IMR-90 (cell line): Measurements from ENCODE around the gene CACNA1I. TPM values are rescaled to one million over a fixed set of nuclear protein-coding genes. Genes with fewer than 3 reads are reported as not detected.

Source experiments
- ATAC-seq: fragments of 200-7000 bp; cut with Tn5 transposase; 2 replicates; pipeline ENCODE4 v1.9.1; 2020; ENCODE audit warnings: low read depth, mild to moderate bottlenecking, moderate library complexity
- BruUV-seq: library from RNA; stranded (reverse); fragments of 400-500 nt; replicated peaks from 2 replicates; lab custom pipeline; 2021; lab: Mats Ljungman, UMichigan
- CTCF ChIA-PET: fragments of 300-600 bp; formaldehyde crosslinking; extraction: SDS; loops from one replicate; lab custom pipeline; 2021; ENCODE audit warnings: antibody characterized with exemption; lab: Yijun Ruan, JAX
- POLR2A ChIA-PET: fragments of 300-600 bp; sonication (Branson Sonifier 250); formaldehyde crosslinking; loops from one replicate; lab custom pipeline; 2022; ENCODE audit warnings: antibody characterized with exemption; ENCODE audit not compliant: unreplicated experiment; lab: Charles Lee
- DNase-seq: peaks from one replicate; pipeline ENCODE4 v3.0.0; 2013
- H2AFZ ChIP-seq: replicated peaks from 2 replicates; pipeline ENCODE3; 2013; ENCODE audit warnings: low read length, mild to moderate bottlenecking; ENCODE audit not compliant: poor library complexity
- H2AK5ac ChIP-seq: 2 replicates; pipeline ENCODE4 v1.6.1; 2013; ENCODE audit warnings: low read depth, low read length, inconsistent platforms
- H2AK9ac ChIP-seq: replicated peaks from 2 replicates; pipeline ENCODE3; 2013; ENCODE audit warnings: mild to moderate bottlenecking, low read depth, low read length, moderate library complexity; ENCODE audit not compliant: poor library complexity
- H2BK120ac ChIP-seq: 2 replicates; pipeline ENCODE4 v1.6.1; 2013; ENCODE audit warnings: low read depth, low read length, inconsistent platforms
- H2BK15ac ChIP-seq: 3 replicates; pipeline ENCODE4 v1.6.1; 2013; ENCODE audit warnings: low read depth, low read length, inconsistent platforms
- H2BK20ac ChIP-seq: 2 replicates; pipeline ENCODE4 v1.6.1; 2013; ENCODE audit warnings: low read depth, mild to moderate bottlenecking, inconsistent platforms, low read length, moderate library complexity
- H2BK5ac ChIP-seq: 2 replicates; pipeline ENCODE4 v1.6.1; 2013; ENCODE audit warnings: mild to moderate bottlenecking, low read depth, low read length, inconsistent platforms; ENCODE audit not compliant: poor library complexity, severe bottlenecking
- H3K14ac ChIP-seq: replicated peaks from 2 replicates; pipeline ENCODE4 v1.6.1; 2013; ENCODE audit warnings: low read depth, low read length, inconsistent platforms
- H3K18ac ChIP-seq: 2 replicates; pipeline ENCODE4 v1.6.1; 2013; ENCODE audit warnings: low read depth, low read length, control low read depth
- H3K23ac ChIP-seq: 2 replicates; pipeline ENCODE4 v1.6.1; 2013; ENCODE audit warnings: low read depth, low read length, inconsistent platforms
- H3K27ac ChIP-seq: 2 replicates; pipeline ENCODE4 v1.5.1; 2013; ENCODE audit warnings: mild to moderate bottlenecking, control low read depth, low read length; ENCODE audit not compliant: insufficient read depth
- H3K27me3 ChIP-seq: 2 replicates; pipeline ENCODE4 v1.6.1; 2013; ENCODE audit warnings: low read length; ENCODE audit not compliant: control insufficient read depth, insufficient read depth
- H3K36me3 ChIP-seq: 2 replicates; pipeline ENCODE4 v1.6.1; 2013; ENCODE audit warnings: low read length, mixed read lengths; ENCODE audit not compliant: control insufficient read depth, insufficient read depth
- H3K4ac ChIP-seq: 2 replicates; pipeline ENCODE4 v1.6.1; 2013; ENCODE audit warnings: low read depth, low read length, inconsistent platforms
- H3K4me1 ChIP-seq: 2 replicates; pipeline ENCODE4 v1.6.1; 2013; ENCODE audit warnings: low read length, mixed read lengths; ENCODE audit not compliant: control insufficient read depth, insufficient read depth
- H3K4me2 ChIP-seq: 2 replicates; pipeline ENCODE4 v1.6.1; 2013; ENCODE audit warnings: low read depth, mild to moderate bottlenecking, control low read depth, low read length, moderate library complexity
- H3K4me3 ChIP-seq: 2 replicates; pipeline ENCODE4 v1.5.1; 2013; ENCODE audit warnings: low read depth, mild to moderate bottlenecking, control low read depth, low read length, moderate library complexity; ENCODE audit not compliant: insufficient read depth
- H3K56ac ChIP-seq: 2 replicates; pipeline ENCODE4 v1.6.1; 2013; ENCODE audit warnings: low read length, inconsistent platforms; ENCODE audit not compliant: insufficient read depth; ENCODE audit errors: extremely low read depth
- H3K79me1 ChIP-seq, 2 experiments: 2 replicates each; pipeline ENCODE4 v1.6.1; 2013; ENCODE audit warnings: low read length in 2 of 2, inconsistent platforms in 1 of 2, low read depth in 1 of 2
- H3K9ac ChIP-seq: 2 replicates; pipeline ENCODE4 v1.6.1; 2013; ENCODE audit warnings: low read depth, low read length, control low read depth
- H3K9me1 ChIP-seq: 2 replicates; pipeline ENCODE4 v1.6.1; 2013; ENCODE audit warnings: low read length, inconsistent platforms; ENCODE audit not compliant: insufficient read depth
- H3K9me3 ChIP-seq: 2 replicates; pipeline ENCODE4 v1.6.1; 2013; ENCODE audit warnings: low read length; ENCODE audit not compliant: control insufficient read depth, insufficient read depth
- H4K20me1 ChIP-seq: 2 replicates; pipeline ENCODE4 v1.6.1; 2013; ENCODE audit warnings: low read length, inconsistent platforms; ENCODE audit not compliant: insufficient read depth
- H4K5ac ChIP-seq: 2 replicates; pipeline ENCODE4 v1.6.1; 2013; ENCODE audit warnings: mild to moderate bottlenecking, low read depth, low read length, control low read depth
- H4K8ac ChIP-seq, 2 experiments: 2 replicates each; pipeline ENCODE4 v1.6.1; 2013; ENCODE audit warnings: low read depth in 2 of 2, low read length in 2 of 2, control low read depth in 1 of 2, inconsistent platforms in 1 of 2
- H4K91ac ChIP-seq: 2 replicates; pipeline ENCODE4 v1.6.1; 2013; ENCODE audit warnings: low read depth, low read length, inconsistent platforms; ENCODE audit not compliant: insufficient read depth
- BHLHE40 ChIP-seq: fragments of 150-350 bp; IDR thresholded peaks from 2 replicates; pipeline ENCODE4 v1.6.1; 2016; ENCODE audit warnings: mild to moderate bottlenecking, low read depth, low read length
- FOS ChIP-seq: fragments of 150-350 bp; IDR thresholded peaks from 2 replicates; pipeline ENCODE4 v1.6.1; 2016; ENCODE audit warnings: low read depth, low read length
- MAFK ChIP-seq: IDR thresholded peaks from 2 replicates; pipeline ENCODE4 v1.6.1; 2012; ENCODE audit warnings: low read depth, low read length, improper control_type of control experiment
- POLR2A ChIP-seq: IDR thresholded peaks from 2 replicates; pipeline ENCODE4 v1.6.1; 2012; ENCODE audit warnings: mild to moderate bottlenecking, low read depth, low read length
- RAD21 ChIP-seq: IDR thresholded peaks from 2 replicates; pipeline ENCODE4 v1.6.1; 2012; ENCODE audit warnings: low read length, improper control_type of control experiment
- RFX5 ChIP-seq: IDR thresholded peaks from 2 replicates; pipeline ENCODE4 v1.8.0; 2012; ENCODE audit warnings: low read depth, mild to moderate bottlenecking, low read length, moderate library complexity
- SMC3 ChIP-seq: fragments of 150-350 bp; IDR thresholded peaks from 2 replicates; pipeline ENCODE4 v1.6.1; 2016; ENCODE audit warnings: low read depth, mild to moderate bottlenecking, antibody characterized with exemption, low read length, moderate library complexity
- WGBS, 2 experiments: methylation state at CpG; one replicate each; pipeline versions ENCODE4 v1.1.5 to v1.1.7; 2013; ENCODE audit warnings: missing lambda C conversion rate in 2 of 2; ENCODE audit not compliant: insufficient read length in 1 of 2; ENCODE audit errors: extremely low coverage in 2 of 2; 5-methylcytosine and 5-hydroxymethylcytosine counted together
- dilution Hi-C: fragments of 300-500 bp; cut with HindIII; formaldehyde crosslinking; loops from one replicate; pipeline ENCODE4 v1.14.3; 2018; ENCODE audit warnings: low sequenced_read_pairs; ENCODE audit not compliant: unreplicated experiment
- in situ Hi-C: fragments of 300-500 bp; cut with MboI; formaldehyde crosslinking; loops from 3 replicates; pipeline ENCODE4 v1.14.3; 2019; ENCODE audit warnings: low sequenced_read_pairs, inconsistent platforms, mixed read lengths
- intact Hi-C: fragments of 100-400 bp; cut with micrococcal nuclease; formaldehyde crosslinking; loops from 2 replicates; pipeline ENCODE4 v1.10.0; 2022
- polyA plus RNA-seq, 3 experiments: library from polyadenylated mRNA; depleted of rRNA; stranded (reverse); fragments of >200 nt; gene quantifications; 2 replicates each; pipeline ENCODE4 v1.2.3, GENCODE V29; 2012; ENCODE audit warnings: low replicate concordance in 1 of 3
- total RNA-seq: library from RNA; depleted of rRNA; stranded (reverse); fragments of >200 nt; gene quantifications from 2 replicates; pipeline ENCODE4 v1.2.3, GENCODE V29; 2012
- TF ChIP-seq, protein P1 (sequence below): fragments of 150-350 bp; IDR thresholded peaks from 2 replicates; pipeline ENCODE4 v1.6.1; 2017; ENCODE audit warnings: mild to moderate bottlenecking, antibody characterized with exemption, low read length, low read depth

CACNA1I gene
- total and polyA plus RNA-seq, 2 of the 4 experiments (the other 2 are of a cell fraction) = under 0.01 to 0.02 TPM

DNA sequence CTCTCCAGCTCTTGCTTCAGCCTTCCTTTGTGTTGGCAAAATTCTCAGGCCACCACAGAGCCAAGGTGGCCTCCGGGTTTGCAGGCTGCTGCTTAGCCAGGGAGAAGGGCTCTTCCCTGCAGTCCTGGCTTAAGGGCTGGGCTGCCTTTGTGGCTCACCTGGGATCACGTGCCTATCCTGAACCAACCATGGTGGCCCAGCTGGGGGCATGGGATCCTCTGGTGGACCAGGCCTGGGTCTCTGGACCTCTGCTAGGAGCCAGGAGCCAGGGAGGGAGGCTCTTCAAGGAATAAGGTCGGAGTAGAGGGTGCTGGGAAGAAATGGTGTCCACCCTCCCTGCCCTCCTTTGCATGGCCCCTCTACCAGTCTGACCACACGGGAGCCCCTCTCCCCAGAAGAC lies 43.9 kb downstream of the CACNA1I start:
- BruUV-seq = no TSS peak
- no peak overlapping the region for H2AFZ ChIP-seq
- H3K27ac ChIP-seq = no peak overlapping the region
- no peaks in the 10 kb centered on the region for H3K79me1 ChIP-seq
- in situ Hi-C loops (no loop called here), intact Hi-C loops (no loop called here), dilution Hi-C loops (no loop called here)
- WGBS, 2 experiments = no CpG with 5 or more reads among the region's 4 CpGs
- peaks cover 56% of the 10 kb centered on the region for H3K27me3 ChIP-seq
- no peak overlapping the region for H2AK5ac ChIP-seq
- 0 out of 2 replicates have a peak, but pooled peaks cover 5% of the 10 kb centered on the region for H3K9me1 ChIP-seq
- no peak overlapping the region for H3K18ac ChIP-seq
- no peaks in the 10 kb centered on the region for H3K36me3 ChIP-seq
- H3K4me2 ChIP-seq = no peak overlapping the region
- ATAC-seq (no peak), DNase-seq (no peak)
- H3K4me3 ChIP-seq = no peak overlapping the region
- no peak overlapping the region for H3K4ac ChIP-seq
- peaks cover 12% of the 10 kb centered on the region for H3K9me3 ChIP-seq
- H3K23ac ChIP-seq = no peak overlapping the region
- H2BK15ac ChIP-seq = no peak overlapping the region
- no peak for TF ChIP-seq RAD21
- no peak for TF ChIP-seq SMC3
- TF ChIP-seq, protein P1, sequence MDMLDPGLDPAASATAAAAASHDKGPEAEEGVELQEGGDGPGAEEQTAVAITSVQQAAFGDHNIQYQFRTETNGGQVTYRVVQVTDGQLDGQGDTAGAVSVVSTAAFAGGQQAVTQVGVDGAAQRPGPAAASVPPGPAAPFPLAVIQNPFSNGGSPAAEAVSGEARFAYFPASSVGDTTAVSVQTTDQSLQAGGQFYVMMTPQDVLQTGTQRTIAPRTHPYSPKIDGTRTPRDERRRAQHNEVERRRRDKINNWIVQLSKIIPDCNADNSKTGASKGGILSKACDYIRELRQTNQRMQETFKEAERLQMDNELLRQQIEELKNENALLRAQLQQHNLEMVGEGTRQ = no peak
- TF ChIP-seq FOS = no peak
- no peak for TF ChIP-seq RFX5
- no peak for TF ChIP-seq MAFK
- no peak for TF ChIP-seq BHLHE40
- no peak for TF ChIP-seq POLR2A
- no peak overlapping the region for H4K8ac ChIP-seq
- no peak overlapping the region for H4K5ac ChIP-seq
- ChIA-PET POLR2A (no interaction called here), CTCF (no interaction called here)
- no peak overlapping the region for H3K14ac ChIP-seq
- no peak overlapping the region for H3K9ac ChIP-seq
- H2BK5ac ChIP-seq = no peak overlapping the region
- no peak overlapping the region for H2AK9ac ChIP-seq
- H3K56ac ChIP-seq = no peak overlapping the region
- H4K91ac ChIP-seq = no peak overlapping the region
- H2BK20ac ChIP-seq = no peak overlapping the region
- no peak overlapping the region for H2BK120ac ChIP-seq
- no peaks in the 10 kb centered on the region for H4K20me1 ChIP-seq
- H3K4me1 ChIP-seq = no peaks in the 10 kb centered on the region
